Measurements from ENCODE around the gene COL3A1.

COL3A1 gene

GRCh38 chr2:189049709-189050164 lies 75.6 kb downstream of the COL3A1 start:
- TF ChIP-seq CTCF (conservative IDR thresholded peaks at IDR 0.05; ENCODE audit: low read depth, low read length) = no peak
- H3K4me3 ChIP-seq (ENCODE audit: low read length) = no peak overlapping the region
- no peak for DNase-seq (ENCODE audit: low read depth)

DNA sequence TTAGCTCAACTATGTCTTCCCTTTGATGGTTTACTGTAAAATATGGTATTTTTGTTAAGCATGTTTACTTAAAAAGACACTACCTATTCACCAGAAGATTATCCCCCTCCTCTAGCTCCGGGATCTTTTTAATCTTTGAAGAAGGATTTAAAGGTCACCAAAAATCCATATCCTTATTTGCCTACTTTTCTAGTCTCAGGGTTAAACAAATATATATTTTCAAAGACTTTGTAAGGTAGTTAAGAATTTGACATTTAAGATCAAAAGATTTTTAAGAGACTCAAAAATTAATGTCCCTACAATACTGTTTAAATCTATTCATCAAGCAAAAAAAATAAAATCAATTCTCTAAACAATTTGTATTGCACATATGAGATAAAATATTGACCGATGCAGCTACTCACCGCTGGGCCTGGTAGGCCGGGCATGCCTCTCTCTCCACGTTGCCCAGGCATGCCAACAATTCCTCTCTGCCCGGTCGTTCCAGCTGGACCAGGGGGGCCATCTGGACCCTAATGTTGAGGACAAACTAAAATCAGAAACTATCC lies 76.1 kb downstream of the COL3A1 start:
- no peak overlapping the region for H3K4me3 ChIP-seq (ENCODE audit: low read length)
- DNase-seq (ENCODE audit: low read depth) = no peak
- no peak for TF ChIP-seq CTCF (conservative IDR thresholded peaks at IDR 0.05; ENCODE audit: low read depth, low read length)

GRCh38 chr2:189056200-189057106 lies 82.3 kb downstream of the COL3A1 start:
- TF ChIP-seq CTCF (conservative IDR thresholded peaks at IDR 0.05; ENCODE audit: low read depth, low read length) = no peak
- H3K4me3 ChIP-seq (ENCODE audit: low read length) = no peak overlapping the region
- no peak for DNase-seq (ENCODE audit: low read depth)

- no peak for DNase-seq (ENCODE audit: low read depth)
- no peak overlapping the region for H3K4me3 ChIP-seq (ENCODE audit: low read length)
- no peak for TF ChIP-seq CTCF (conservative IDR thresholded peaks at IDR 0.05; ENCODE audit: low read depth, low read length)
Observed at GRCh38 chr2:189057316-189057715, 83.1 kb downstream of the COL3A1 start.

- no peak for TF ChIP-seq CTCF (conservative IDR thresholded peaks at IDR 0.05; ENCODE audit: low read depth, low read length)
- no peak for DNase-seq (ENCODE audit: low read depth)
- no peak overlapping the region for H3K4me3 ChIP-seq (ENCODE audit: low read length)
Observed at GRCh38 chr2:189060096-189060642, 86.0 kb downstream of the COL3A1 start.

Measured in retinal pigment epithelial cell (primary cell).